GM21515 (cell line): ENCODE results near the gene LMO7.
A peak's percentile ranks its signal among the peaks of the same experiment; 100 is the strongest.
"Not testable (repeated sequence)": the region's sequence is repeated elsewhere in the genome, so short reads cannot be mapped to it uniquely, and the experiment has no call there.

ENCODE experiments used
- ATAC-seq: cut with Tn5 transposase; IDR thresholded peaks from one replicate; pipeline ENCODE4 v1.9.1; 2021; ENCODE audit not compliant: unreplicated experiment

The LMO7 gene

GRCh38 chr13:75647126-75647784 is 11.1 kb downstream of the LMO7 start:
- ATAC-seq: peak; percentile 80

- no peak for ATAC-seq
Observed at GRCh38 chr13:75648446-75648845, 12.3 kb downstream of the LMO7 start.

- ATAC-seq: no peak
Observed at GRCh38 chr13:75651013-75651412, 14.9 kb downstream of the LMO7 start.

- no peak for ATAC-seq
Observed at GRCh38 chr13:75652726-75653125, 16.6 kb downstream of the LMO7 start.

- ATAC-seq: no peak
Observed at GRCh38 chr13:75656425-75656989, 20.4 kb downstream of the LMO7 start.

- ATAC-seq: no peak
Observed at GRCh38 chr13:75657111-75657510, 21.0 kb downstream of the LMO7 start.

GRCh38 chr13:75660694-75661093 is 24.6 kb downstream of the LMO7 start:
- ATAC-seq: no peak

GRCh38 chr13:75661443-75661842 is 25.3 kb downstream of the LMO7 start:
- no peak for ATAC-seq

GRCh38 chr13:75666646-75667351 is 30.7 kb downstream of the LMO7 start:
- no peak for ATAC-seq

GRCh38 chr13:75669706-75670105 is 33.6 kb downstream of the LMO7 start:
- ATAC-seq: no peak

- ATAC-seq: no peak
Observed at GRCh38 chr13:75670496-75670895, 34.4 kb downstream of the LMO7 start.

- ATAC-seq: no peak
Observed at GRCh38 chr13:75675421-75675820, 39.3 kb downstream of the LMO7 start.

GRCh38 chr13:75679459-75679858 is 43.3 kb downstream of the LMO7 start:
- no peak for ATAC-seq

GRCh38 chr13:75680251-75680650 is 44.1 kb downstream of the LMO7 start:
- ATAC-seq: not testable (repeated sequence)

GRCh38 chr13:75682326-75682725 is 46.2 kb downstream of the LMO7 start:
- no peak for ATAC-seq

- no peak for ATAC-seq
Observed at GRCh38 chr13:75685239-75685697, 49.1 kb downstream of the LMO7 start.

- no peak for ATAC-seq
Observed at GRCh38 chr13:75687150-75687763, 51.1 kb downstream of the LMO7 start.

- ATAC-seq: no peak
Observed at GRCh38 chr13:75689686-75690085, 53.6 kb downstream of the LMO7 start.

GRCh38 chr13:75690607-75691006 is 54.5 kb downstream of the LMO7 start:
- no peak for ATAC-seq

- no peak for ATAC-seq
Observed at GRCh38 chr13:75691183-75691582, 55.1 kb downstream of the LMO7 start.

GRCh38 chr13:75693227-75693626 is 57.1 kb downstream of the LMO7 start:
- ATAC-seq: no peak

- no peak for ATAC-seq
Observed at GRCh38 chr13:75694722-75695121, 58.6 kb downstream of the LMO7 start.
